C1 segment of cervical spinal cord (tissue), 14 donors: ENCODE results near the gene SPATA12.

Source experiments
- DNase-seq, 14 donors: peaks; one replicate each; lab custom pipeline; 2025; lab: John Stamatoyannopoulos, UW

Gene SPATA12, protein sequence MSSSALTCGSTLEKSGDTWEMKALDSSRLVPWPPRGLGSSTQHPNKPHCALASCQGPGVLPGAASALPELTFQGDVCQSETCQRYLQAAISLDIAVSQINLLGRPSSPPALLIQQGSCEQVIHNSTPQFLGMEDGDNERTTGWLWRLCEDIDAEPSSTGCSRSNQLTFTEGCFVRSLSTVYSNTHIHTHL

DNA sequence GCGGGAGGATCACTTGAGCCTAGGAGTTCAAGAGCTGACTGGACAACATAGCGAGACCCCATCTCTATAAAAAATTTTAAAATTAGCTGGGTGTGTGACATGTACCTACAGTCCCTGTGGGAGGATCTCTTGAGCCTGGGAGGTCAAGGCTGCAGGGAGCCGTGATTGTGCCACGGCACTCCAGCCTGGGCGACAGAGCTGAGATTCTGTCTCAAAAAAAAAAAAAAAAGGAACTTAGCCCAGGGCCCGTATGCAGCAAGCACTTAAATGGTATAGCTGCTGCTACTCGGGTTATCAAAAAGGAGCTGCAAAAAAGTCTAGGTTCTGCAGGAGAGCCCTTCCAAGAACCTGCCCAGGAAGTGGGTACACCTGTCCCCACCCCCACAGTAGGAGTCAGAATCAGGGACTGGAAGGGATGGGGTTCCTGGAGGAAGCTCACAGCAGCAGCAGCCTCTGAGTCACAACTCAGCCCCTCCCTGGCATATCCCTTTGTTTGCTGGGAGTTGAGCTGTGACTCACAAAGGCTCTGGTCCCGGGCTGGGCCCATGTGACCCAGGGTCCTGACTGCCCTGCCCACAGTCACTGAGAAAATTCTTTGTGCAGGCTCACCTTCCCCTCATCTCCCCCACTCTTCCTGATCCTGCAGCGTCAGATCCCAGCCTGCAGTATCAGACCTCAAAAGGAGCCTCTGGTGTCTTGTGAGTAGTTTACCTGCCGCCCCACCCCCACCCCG, at the start of gene SPATA12:
SPATA12 (plus strand) TSS at position 576 of the 733 bp plus-strand sequence. CDS start 13,031 bp downstream, outside the sequence.
- DNase-seq, result peak in 11 of 14 donors; percentile 5 to 92 (median 51)

DNA sequence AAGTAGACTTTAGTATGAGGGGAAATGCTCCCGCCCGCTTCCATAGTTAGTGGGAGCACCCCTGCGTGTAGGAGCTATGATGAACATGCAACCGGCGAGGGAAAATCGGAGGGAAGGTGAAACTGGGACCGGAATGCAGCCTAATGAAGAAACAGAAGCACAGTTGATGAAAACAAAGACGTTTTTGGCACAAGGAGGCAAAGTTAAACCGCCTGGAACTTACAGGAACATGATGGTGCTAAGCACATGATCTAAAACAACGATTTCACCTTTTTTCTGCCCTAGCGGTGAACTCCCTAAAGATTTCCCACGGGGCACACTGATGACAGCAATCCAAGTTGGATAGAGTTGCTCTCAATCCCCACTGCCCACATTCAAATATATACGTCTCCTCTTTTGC, 49.4 kb upstream of the SPATA12 start:
- DNase-seq, result no peak

DNA sequence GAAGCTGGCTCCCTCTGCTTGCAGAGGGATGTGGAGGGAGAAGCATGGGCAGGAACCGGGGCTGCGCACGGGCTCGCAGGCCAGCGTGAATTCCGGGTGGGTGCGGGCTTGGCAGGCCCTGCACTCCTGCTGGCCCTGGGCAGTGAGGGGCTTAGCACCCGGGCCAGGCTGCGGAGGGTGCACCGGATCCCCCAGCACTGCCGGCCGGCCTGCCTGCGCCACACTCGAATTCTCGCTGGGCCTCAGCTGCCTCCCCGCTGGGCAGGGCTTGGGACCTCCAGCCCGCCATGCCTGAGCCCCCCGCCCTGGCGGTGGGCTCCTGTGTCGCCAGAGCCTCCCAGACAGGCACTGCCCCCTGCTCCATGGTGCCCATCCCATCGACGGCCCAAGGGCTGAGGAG, 47.6 kb upstream of the SPATA12 start:
- DNase-seq, result no peak

DNA sequence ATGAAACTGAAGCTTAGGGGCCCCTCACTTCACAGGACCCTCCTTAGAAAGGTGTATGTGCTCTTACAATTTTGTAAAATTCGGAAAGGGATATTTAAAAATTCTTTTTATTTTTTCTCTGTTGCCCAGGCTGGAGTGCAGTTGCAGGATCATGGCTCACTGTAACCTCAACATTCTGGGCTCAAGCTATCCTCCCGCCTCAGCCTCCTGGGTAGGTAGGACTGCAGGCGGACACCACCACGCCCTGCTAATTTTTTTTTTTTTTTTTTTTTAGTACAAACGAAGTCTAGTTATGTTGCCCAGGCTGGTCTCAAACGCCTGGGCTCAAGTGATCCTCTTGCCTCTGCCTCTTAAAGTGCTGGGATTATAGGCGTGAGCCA, 45.1 kb upstream of the SPATA12 start:
- DNase-seq, result no peak

DNA sequence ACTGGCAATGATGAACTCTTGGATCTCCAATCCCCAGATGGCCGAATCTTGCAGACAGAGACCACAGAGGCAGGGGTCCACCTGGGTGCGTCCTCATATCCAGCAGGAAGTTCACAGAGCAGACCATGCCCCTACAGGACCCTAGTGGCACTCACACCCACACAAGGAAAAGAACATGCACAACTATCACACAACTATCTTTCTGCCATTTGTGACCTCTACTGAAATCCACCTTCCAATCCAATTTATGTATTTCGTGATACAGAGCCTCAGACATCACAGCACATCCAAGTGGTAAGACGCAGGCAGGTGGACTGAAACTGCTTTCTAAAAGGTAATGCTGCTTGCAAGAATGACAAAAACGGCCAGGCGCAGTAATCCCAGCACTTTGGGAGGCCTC, 44.6 kb upstream of the SPATA12 start:
- DNase-seq, result no peak

DNA sequence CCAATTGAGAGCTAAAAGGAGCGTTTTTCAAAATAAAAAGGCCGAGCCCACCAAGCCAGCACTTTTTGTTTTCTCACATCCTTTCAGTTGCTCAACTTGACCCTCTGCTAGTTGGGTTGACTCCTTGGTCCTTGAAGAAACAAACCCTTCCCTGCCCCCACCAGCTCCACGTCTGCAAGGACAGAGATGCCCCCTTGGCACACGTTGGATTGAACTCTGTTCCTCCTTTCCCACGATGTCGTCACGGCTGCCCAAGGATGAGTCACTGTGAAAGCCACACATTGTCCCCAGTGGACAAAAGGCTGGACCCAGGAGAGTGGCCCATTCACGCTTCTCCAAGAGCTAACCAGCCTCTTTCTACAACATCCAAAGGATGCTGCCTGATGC, 43.0 kb upstream of the SPATA12 start:
- peak in 12 of 14 donors; percentile 12 to 93 (median 68) for DNase-seq

DNA sequence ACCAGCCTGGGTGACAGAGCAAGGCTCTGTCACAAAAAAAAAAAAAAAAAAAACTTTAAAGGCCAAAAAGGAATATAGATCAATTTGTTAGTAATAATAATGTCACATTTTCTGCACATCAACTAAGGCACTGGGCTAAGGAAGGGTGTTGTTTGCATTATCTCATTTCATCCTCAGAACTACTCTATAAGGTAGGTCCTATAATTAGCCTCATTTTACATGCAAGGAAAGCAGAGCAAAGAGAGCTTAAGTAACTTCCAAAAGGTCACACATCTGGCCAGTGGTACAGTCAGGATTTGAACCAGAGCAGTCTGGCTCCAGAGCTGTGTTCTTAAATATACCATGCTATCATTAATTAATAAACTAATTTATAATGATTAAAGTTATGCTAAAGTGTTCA, 42.2 kb upstream of the SPATA12 start:
- no peak for DNase-seq

DNA sequence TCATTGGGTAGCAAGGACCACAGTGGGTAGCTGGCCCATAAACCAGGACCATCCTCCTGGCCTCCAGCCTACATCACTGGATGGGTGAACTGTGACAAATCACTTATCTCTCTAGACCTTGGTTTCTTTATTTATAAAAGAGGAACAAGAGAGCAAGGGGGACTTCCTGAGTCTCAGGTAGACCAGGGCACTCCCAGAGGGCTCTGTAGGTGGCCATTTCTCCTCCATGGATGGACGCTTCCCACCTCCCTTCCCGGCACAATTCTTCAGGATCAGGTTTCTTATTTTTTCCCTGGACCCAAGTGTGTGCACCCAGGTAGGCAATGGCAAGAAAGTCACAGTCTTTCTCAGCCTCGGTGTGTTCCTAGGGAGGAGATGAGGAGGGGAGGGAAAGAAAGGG, 41.4 kb upstream of the SPATA12 start:
- no peak for DNase-seq

DNA sequence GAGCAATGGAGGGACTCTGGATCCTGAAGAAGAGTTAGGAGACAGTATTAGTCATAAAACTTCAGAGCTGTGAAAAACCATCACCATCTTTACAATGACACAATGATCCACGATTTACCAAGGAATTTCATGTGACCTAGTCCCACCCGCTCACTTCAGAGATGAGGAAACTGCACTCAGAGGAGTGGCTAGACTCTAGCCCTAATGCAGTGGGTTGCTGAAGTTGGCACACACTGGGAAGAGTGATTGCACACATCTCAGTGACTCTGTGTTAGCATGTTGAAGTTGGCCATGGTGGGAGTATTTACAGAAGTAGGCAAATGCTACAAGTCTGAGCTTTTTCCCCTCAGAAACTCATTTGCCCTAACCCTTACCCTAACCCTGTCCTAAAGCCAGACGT, 35.2 kb upstream of the SPATA12 start:
- DNase-seq, result no peak

DNA sequence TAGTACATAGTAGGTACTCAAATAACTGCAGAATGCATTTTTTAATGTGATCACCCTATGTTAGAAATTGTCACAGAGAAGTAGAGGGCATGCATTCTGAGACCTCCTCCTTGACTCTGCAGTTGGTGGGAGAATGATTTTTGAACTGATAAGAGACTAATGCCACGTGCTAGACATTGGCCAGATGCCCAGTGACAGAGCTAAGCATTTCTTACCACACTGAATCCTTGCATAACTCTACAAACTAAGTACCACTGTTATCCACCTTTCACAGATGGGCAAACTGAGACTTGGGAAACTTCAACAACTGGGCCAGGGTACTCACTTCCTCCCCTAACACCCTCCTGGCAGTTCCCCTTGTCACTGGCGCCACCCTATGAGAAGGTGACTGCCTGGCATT, 33.5 kb upstream of the SPATA12 start:
- no peak for DNase-seq

DNA sequence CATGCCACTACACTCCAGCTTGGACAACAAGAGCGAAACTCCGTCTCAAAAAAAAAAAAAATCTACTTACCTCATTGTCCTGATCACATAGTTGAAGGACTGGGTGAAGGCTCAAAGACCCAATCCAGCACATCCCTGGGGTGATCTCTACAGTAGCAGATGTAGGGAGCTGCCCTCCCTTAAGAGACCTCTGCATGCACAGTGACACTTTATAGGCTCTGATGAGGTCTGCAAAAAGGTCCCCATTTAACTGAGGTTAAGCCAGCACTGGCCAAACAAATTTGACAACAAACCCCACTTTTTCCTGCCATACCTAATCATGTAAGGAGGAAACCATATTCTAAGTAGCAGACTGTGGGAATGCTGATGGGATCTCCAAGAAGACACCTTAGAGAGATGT, 31.1 kb upstream of the SPATA12 start:
- DNase-seq, result no peak

DNA sequence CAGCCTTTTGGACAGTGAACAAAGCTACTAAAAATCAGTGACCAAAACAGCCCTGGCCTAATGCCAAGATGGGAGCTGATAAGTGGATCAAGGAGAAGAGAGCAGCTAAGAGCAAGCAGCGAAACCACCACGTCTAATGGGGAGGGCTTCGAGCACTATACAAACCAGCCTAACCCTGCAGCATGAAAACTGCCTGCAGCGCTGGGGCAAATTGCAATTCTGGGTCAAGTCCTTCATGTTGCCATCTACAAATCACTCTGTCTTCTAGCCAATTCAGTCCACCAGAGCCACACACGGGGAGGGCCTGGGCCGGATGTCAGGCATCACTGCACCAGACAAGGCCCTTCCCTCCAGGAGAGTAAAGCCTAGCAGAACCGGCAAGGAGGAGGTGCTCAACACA, 30.5 kb upstream of the SPATA12 start:
- no peak for DNase-seq

DNA sequence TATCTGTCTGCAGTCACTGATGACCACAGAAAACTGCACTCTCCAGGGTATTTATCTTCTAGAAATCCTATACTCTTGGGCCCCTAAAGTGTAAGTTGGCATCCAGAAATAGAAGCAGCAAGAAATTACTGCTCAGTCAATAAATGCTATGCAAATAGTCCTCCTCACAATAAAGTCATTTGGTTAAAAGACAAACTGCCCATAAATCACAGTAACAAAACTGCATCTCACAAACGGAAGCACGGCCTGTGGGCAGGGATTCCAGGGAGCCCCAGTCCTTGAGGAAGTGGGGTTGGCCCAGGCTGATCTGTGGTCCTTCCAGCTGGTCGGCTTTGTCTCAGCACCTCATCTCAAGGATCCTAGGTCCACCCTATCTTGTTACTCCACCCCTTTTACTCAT, 29.7 kb upstream of the SPATA12 start:
- no peak for DNase-seq

DNA sequence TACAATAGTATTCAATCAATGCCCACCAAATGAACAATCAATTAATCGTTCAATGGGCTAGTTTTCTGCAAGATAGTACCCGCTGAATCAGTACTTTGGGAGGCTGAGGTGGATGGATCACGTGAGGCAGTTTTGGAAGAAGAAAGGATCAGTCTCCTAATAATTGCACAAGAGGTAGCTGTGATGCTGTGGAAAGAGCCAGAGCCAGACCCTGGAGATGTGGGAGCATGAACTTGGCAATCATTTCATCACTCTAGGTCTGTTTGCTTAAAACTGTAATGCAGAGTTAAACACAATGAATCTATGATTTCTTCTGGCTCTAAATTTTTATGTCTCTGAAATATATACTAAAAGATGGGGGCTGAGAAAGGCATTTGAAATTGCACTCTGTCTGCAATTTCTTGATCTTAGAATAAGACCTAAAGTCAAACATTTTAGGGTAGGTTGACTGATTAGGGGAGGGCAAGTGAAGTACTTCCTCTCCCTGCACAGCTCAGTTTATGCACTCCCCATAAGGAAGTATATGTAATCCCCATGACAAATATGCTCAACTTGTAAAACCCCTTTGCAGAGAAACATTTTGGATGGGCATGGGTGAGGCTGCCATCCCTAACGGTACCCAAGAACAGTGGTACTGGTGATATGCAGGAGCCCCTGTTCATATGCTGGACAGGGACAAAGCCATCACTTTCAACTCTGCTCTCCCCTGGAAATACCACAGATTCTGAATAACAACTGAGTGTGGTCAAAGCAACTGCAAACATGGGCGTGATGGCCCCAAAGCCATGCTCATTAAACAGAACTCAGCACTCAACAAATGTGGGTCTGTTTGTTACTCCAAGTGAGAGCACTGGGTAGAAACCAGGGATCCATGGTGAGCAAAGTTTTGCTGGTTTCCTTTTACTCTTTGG, 28.6 kb upstream of the SPATA12 start:
- DNase-seq, result no peak

DNA sequence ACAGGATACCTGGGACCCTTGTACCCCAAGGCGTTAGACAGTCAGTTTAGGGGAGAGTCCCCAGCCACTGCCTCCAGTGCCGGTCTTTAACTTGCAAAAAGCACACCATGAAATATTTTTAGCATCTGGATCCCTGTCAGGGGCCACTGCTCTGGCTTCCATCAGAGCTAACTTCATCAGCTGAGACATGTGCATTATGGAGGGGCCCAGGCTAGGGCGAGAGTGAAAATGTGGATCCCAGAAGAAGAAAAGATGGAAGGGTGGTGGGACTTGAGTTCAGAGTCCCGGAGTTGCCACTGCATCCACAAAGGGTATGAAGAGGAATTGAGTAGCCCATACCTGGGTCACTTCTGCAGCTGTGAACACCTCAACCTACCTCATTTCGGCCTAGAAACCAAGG, 23.5 kb upstream of the SPATA12 start:
- no peak for DNase-seq

DNA sequence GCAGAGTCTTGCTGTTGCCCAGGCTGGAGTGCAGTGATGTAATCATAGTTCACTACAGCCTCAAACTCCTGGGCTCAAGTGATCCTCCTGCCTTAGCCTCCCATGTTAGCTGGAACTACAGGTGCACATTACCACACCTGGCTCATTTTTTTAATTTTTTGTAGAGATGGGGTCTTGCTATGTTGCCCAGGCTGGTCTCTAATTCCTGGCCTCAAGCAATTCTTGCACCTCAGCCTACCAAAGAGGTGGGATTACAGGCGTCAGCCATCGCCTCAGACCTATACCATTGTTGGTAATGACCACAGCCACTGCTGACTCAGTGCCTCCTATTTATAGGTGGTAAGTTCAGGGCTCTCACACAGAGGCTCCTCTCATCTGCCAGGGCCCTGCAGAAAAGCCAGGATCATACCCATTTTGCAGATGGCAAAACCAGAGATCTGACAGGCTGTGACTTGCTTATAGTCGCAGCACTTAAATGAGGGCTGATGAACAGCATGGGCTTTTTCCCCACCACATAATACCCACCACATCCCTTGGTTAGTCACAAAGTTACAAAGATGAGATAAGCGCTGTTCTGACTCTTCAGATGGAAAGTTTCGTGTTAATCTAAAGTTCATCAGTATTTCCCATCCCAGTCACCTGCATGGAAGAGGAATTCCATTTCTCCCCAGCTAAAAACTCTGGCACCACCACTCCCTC, 21.8 kb upstream of the SPATA12 start:
- no peak for DNase-seq

DNA sequence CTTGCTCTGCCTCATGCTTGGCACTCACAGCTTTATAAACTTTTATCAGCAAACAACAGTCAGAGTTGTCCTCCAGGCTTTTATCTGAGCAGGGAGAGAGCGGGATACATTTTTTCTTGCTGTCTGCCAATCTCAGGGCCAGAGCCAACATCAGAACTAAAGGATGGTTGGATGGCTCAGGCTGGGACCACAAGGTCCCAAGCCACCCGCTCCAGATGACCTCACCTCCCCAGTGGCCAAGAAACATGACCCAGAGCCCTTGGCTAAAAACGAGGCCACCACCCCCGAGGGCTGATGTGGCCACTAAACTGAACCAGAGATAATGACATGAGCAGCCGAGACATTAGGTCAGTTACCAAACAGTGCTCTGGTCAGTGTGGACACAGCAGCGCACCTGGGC, 18.8 kb upstream of the SPATA12 start:
- peak in 1 of 14 donors; percentile 35 for DNase-seq

DNA sequence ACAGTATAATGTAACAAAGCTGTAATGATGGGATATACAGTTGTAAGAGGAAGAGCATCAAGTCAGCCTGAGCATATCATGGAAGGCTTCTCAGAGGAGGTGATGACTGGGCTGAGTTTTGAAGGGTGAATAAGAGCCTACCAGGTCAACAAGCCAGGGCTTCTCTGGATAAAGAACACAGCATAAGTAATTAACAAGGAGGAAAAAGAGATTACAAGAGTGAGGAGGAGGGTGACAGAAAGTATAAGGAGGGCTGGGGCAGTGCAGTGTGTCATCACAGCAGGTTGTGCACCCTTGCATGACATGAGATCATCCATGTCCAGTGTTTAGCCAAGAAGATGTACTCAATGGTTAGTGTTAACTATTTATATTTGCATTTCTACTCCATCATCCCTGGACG, 16.9 kb upstream of the SPATA12 start:
- DNase-seq, result no peak

DNA sequence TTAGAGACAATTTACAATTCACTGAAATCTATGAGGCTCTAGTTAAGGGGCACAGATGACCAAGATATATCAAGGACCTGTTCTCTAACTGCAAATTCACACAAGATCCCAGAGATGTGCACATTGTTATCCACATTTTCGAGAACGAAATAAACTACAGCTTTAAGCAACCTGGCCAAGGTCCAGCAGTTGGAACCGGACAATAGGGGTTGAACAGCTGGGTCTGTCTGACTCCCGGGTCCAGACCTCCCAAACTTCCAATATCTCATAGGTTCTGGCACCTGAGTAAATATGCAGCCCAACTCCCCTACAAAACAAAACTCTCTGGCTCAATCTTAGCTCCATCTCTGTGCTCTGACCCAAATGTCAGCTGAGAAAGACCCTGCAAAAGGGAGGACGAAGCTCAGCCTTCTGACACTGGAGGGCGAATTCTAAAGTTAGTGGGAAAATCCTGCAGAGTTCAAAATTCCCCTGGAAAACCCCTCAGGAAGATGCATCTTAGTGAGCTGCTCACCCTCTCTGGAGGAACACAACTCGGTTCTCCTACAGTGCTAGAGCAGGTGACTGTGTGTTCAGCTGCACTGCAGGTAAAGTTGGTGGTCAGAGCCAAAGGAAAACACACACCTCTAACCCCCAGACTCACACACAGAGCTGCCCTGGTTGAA, 14.2 kb upstream of the SPATA12 start:
- DNase-seq, result no peak

DNA sequence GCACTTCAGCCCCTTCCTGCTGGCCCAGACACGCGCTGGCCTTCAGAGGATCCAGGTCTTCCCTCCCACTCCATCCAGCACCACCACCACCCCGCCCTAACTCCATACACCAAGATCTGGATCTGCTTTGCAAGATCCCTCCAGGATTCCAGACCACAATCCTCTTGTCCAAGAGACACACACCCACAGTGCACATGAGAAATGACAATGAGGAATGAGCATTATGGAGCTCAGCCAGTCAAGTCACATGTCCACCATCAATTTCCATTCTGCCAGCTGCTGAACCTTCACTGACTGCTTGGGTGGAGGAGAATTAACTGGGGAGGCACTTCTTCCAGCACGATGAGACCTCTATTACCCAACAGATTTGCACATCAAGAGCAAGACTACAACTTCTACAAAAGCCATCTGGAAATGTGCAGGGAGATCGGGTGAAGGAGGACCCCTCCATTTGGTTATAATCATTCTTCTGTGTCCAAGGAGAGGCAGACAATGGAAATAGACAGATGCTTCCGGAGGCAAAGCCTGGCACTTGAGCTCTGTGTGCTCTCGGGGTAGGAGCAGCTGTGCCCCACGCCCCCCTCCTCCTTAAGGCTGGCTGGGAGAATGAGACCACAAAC, 12.3 kb upstream of the SPATA12 start:
- DNase-seq, result peak in 8 of 14 donors; percentile 15 to 39 (median 24)

DNA sequence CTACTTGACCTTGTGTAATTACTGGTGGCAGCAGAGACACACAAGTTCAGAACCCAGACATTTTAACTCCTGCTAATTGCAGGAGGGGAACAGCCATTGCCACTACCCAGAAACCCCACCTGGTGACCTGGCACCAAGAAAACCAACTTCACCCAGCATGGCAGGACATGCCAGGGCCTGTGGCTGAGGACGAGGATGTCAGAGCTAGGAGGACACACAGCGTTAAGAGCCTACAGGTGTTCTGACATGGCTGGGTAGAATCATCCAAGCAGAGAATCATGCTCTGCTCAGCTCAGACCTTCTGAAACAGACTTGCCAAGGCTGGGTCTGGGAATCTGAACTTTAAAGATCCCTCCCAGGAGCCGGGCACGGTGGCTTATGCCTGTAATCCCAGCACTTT, 11.7 kb upstream of the SPATA12 start:
- DNase-seq, result no peak
